ENCODE measurements around the gene TEP1.

The TEP1 gene

GRCh38 chr14:20332788-20333493 is 80.4 kb downstream of the TEP1 start, which contains the start of gene CCNB1IP1:
Gene CCNB1IP1, minus strand, starts transcription at chr14:20333279. Its CDS starts 16,756 bp downstream, at chr14:20316523.
- peak within 1 kb of the TSS; percentile 81 for H3K27ac ChIP-seq
- TF ChIP-seq CTCF (conservative IDR thresholded peaks at IDR 0.05; ENCODE audit: low read depth) = no peak
- ChIA-PET POLR2A (ENCODE audit: low non-redundant PET) (interaction anchor here (2.1 kb wide), 1 partner anchor 10 kb away, joined by 8 read pairs; the partner anchor contains the start of gene PARP2), CTCF (interaction anchor here (1.0 kb wide), 1 partner anchor 10 kb away, joined by 7 read pairs; no protein-coding TSS in a partner anchor)
- DNase-seq (ENCODE audit: low spot score) = peak; percentile 98

- no peak for DNase-seq (ENCODE audit: low spot score)
- POLR2A ChIA-PET (ENCODE audit: low non-redundant PET) = interaction anchor here (0.5 to 2.1 kb wide), 2 partner anchors 11 to 21 kb away, joined by 3 to 8 read pairs; partner anchors contain the start of gene PARP2
These were observed 80.9 kb downstream of the TEP1 start for GRCh38 chr14:20332431-20332787.

GRCh38 chr14:20331053-20331613 is 82.2 kb downstream of the TEP1 start:
- no peak for DNase-seq (ENCODE audit: low spot score)
- ChIA-PET POLR2A (ENCODE audit: low non-redundant PET) (interaction anchor here (2.1 kb wide), 1 partner anchor 12 kb away, joined by 8 read pairs; the partner anchor contains the start of gene PARP2), CTCF (no interaction called here)
- no peak for TF ChIP-seq CTCF (conservative IDR thresholded peaks at IDR 0.05; ENCODE audit: low read depth)
- H3K27ac ChIP-seq = no peak overlapping the region; the same call in 1 of the 2 replicates

More at GRCh38 chr14:20332431-20332787, 80.9 kb downstream of the TEP1 start:
- peak overlapping the region; percentile 81 for H3K27ac ChIP-seq
- CTCF ChIA-PET = interaction anchor here (1.0 kb wide), 1 partner anchor 10 kb away, joined by 7 read pairs; no protein-coding TSS in a partner anchor
- TF ChIP-seq CTCF (conservative IDR thresholded peaks at IDR 0.05; ENCODE audit: low read depth) = no peak

- no peak for TF ChIP-seq CTCF (conservative IDR thresholded peaks at IDR 0.05; ENCODE audit: low read depth)
- CTCF ChIA-PET = interaction anchor here (1.6 to 3.0 kb wide), 2 partner anchors 13 to 280 kb away, joined by 5 to 15 read pairs; partner anchors contain the start of gene PARP2
- DNase-seq (ENCODE audit: low spot score) = no peak
- POLR2A ChIA-PET (ENCODE audit: low non-redundant PET) = interaction anchor here (1.7 kb wide), 1 partner anchor 14 kb away, joined by 5 read pairs; the partner anchor contains the start of gene PARP2
- H3K27ac ChIP-seq = no peak overlapping the region
These were observed 83.9 kb downstream of the TEP1 start for GRCh38 chr14:20329355-20329754.

GRCh38 chr14:20328705-20329104 is 84.6 kb downstream of the TEP1 start:
- no peak overlapping the region for H3K27ac ChIP-seq
- DNase-seq (ENCODE audit: low spot score) = no peak
- ChIA-PET POLR2A (ENCODE audit: low non-redundant PET) (interaction anchor here (1.7 kb wide), 1 partner anchor 14 kb away, joined by 5 read pairs; the partner anchor contains the start of gene PARP2), CTCF (interaction anchor here (0.8 to 3.0 kb wide), 3 partner anchors 14 to 280 kb away, joined by 3 to 15 read pairs (median 5); partner anchors contain the start of gene PARP2)
- TF ChIP-seq CTCF (conservative IDR thresholded peaks at IDR 0.05; ENCODE audit: low read depth) = no peak
